Esophagus squamous epithelium (tissue), 5 donors: ENCODE measurements around the gene BRAF. TPM values are rescaled to one million over a fixed set of nuclear protein-coding genes. Genes with fewer than 3 reads are reported as not detected.
"Not testable (repeated sequence)": the region's sequence is repeated elsewhere in the genome, so short reads cannot be mapped to it uniquely, and the experiment has no call there.

Experiments
- DNase-seq: peaks from one replicate; lab custom pipeline; 2025; lab: John Stamatoyannopoulos, UW
- H3K27ac ChIP-seq, 4 donors: fragments of 200-600 bp; sonication (generic); one replicate each; pipeline ENCODE4 v1.5.1; 2016 to 2019; ENCODE audit warnings: mild to moderate bottlenecking in 1 of 4
- H3K27me3 ChIP-seq, 4 donors: fragments of 200-600 bp; sonication (generic); 1 replicate in 3 of 4; 2 replicates in 1 of 4; pipeline versions ENCODE4 v1.5.1 to v1.6.0; 2017 to 2021; ENCODE audit warnings: antibody characterized with exemption in 1 of 4
- H3K36me3 ChIP-seq, 3 donors: fragments of 200-600 bp; sonication (generic); one replicate each; pipeline ENCODE4 v1.5.1; 2016 to 2019
- H3K4me1 ChIP-seq, 3 donors: fragments of 200-600 bp; sonication (generic); one replicate each; pipeline ENCODE4 v1.5.1; 2017 to 2019
- H3K4me3 ChIP-seq, 4 donors: fragments of 200-600 bp; sonication (generic); 1 replicate in 3 of 4; 2 replicates in 1 of 4; pipeline ENCODE4 v1.5.1; 2016 to 2019; ENCODE audit warnings: mild to moderate bottlenecking in 2 of 4, moderate library complexity in 1 of 4
- H3K9me3 ChIP-seq, 3 donors: fragments of 200-600 bp; sonication (generic); one replicate each; pipeline ENCODE4 v1.5.1; 2016 to 2019
- POLR2A ChIP-seq, 4 donors: fragments of 450-650 bp; IDR thresholded peaks; one replicate each; pipeline ENCODE4 v1.6.1; 2017; ENCODE audit warnings: antibody characterized with exemption in 4 of 4, mild to moderate bottlenecking in 4 of 4, moderate library complexity in 3 of 4
- WGBS, 2 donors: methylation state at CpG; one replicate each; pipeline ENCODE4 v1.1.5; 2018; 5-methylcytosine and 5-hydroxymethylcytosine counted together
- intact Hi-C: fragments of 100-400 bp; cut with DNase I; formaldehyde crosslinking; loops from one replicate; pipeline ENCODE4 v1.15.0; 2022
- total RNA-seq, 4 donors: library from RNA; depleted of rRNA; stranded (reverse); fragments of >200 nt; gene quantifications; one replicate each; pipeline ENCODE4 v1.1.0, GENCODE V29; 2016
- TF ChIP-seq, protein P1 (sequence below), 6 experiments: fragments of 450-650 bp in 4 of 6; fragments of 200-600 bp in 2 of 6; sonication (generic) in 2 of 6; IDR thresholded peaks; one replicate each; pipeline ENCODE4 v1.5.1; 2016 to 2019; ENCODE audit warnings: antibody characterized with exemption in 6 of 6, mild to moderate bottlenecking in 4 of 6, moderate library complexity in 4 of 6
- donor health status: DM: yes; HTN: yes; CAD: no.

BRAF gene
- total RNA-seq, 4 donors from 2014 or later, result 10.0 to 40.6 (median 20.6) TPM

DNA sequence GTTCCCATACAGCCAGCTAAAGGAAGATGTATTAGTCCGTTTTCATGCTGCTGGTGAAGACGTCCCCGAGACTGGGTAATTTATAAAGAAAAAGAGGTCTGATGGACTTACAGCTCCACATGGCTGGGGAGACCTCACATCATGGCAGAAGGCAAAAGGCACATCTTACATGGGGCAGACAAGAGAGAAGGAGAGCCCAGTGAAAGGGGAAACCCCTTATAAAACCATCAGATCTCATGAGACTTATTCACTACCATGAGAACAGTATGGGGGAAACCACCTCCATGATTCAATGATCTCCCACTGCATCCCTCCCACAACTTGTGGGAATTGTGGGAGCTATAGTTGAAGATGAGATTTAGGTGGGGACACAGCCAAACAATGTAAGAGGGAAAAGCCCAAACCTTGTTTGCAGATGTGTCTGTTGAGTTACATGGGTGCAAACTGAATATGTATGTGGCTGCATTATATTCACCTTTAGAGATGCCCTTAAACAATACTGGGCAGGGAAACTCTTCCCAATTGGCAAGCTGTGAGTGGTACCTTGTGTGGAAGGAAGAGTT, 13.1 kb upstream of the BRAF start:
- H3K27me3 ChIP-seq, result peaks cover 0 to 12% (median 0%) of the 10 kb centered on the region in 4 donors
- no peak overlapping the region for H3K27ac ChIP-seq
- TF ChIP-seq, protein P1, sequence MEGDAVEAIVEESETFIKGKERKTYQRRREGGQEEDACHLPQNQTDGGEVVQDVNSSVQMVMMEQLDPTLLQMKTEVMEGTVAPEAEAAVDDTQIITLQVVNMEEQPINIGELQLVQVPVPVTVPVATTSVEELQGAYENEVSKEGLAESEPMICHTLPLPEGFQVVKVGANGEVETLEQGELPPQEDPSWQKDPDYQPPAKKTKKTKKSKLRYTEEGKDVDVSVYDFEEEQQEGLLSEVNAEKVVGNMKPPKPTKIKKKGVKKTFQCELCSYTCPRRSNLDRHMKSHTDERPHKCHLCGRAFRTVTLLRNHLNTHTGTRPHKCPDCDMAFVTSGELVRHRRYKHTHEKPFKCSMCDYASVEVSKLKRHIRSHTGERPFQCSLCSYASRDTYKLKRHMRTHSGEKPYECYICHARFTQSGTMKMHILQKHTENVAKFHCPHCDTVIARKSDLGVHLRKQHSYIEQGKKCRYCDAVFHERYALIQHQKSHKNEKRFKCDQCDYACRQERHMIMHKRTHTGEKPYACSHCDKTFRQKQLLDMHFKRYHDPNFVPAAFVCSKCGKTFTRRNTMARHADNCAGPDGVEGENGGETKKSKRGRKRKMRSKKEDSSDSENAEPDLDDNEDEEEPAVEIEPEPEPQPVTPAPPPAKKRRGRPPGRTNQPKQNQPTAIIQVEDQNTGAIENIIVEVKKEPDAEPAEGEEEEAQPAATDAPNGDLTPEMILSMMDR (IDR thresholded peaks at IDR 0.05), result no peak
- TF ChIP-seq POLR2A (IDR thresholded peaks at IDR 0.05), result no peak
- DNase-seq, result no peak
- no peak overlapping the region for H3K4me3 ChIP-seq
- intact Hi-C loops, result no loop called here
- 69 to 100% methylated on average over 3 of the region's 3 CpGs for WGBS, 2 donors
- no peaks in the 10 kb centered on the region for H3K36me3 ChIP-seq
- no peaks in the 10 kb centered on the region for H3K4me1 ChIP-seq
- H3K9me3 ChIP-seq, result no peaks in the 10 kb centered on the region

DNA sequence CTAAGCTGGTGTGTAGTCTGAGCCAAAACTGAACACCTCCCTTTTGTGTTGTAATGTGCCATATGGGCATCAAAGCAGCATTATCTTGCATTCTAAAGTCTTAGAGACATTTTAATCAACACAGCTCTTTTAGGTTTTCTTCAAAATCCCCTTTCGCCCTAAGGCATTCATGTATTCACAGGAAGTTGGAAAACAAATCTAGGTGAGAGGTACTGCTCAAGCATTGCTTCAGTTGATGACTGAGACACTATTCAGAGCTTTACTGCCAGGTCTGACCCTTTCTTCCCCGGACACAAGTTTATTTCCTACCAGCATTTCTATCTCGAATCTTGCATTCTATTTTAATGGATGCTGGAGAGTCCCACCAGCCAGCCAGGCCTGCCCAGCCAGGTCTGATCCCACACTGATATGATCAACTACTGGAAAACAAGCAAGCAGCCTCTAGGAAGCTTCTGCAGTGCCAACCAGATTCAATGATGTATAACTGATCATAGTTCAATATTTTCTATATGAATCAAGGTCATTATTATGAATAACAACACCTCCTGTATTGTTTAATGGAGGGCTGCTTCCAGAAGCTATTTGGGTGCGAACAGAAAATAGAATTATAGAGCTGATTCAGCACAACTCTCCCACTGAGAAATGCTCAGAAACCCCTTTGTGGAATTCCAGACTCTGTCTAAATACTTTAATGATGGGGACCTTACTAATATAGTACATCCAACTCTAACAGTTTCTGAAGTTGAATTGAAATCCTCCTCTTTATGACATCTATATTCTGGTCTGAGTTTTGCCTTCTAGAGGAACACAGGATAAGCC, 4.0 kb upstream of the BRAF start:
- no peak overlapping the region for H3K4me3 ChIP-seq
- TF ChIP-seq, protein P1 (IDR thresholded peaks at IDR 0.05), result no peak
- no peak for TF ChIP-seq POLR2A (IDR thresholded peaks at IDR 0.05)
- no peaks in the 10 kb centered on the region for H3K9me3 ChIP-seq
- peaks cover 0 to 14% (median 4%) of the 10 kb centered on the region in 3 donors for H3K4me1 ChIP-seq
- intact Hi-C loops, result no loop called here
- H3K36me3 ChIP-seq, result no peaks in the 10 kb centered on the region
- 63 to 78% methylated on average over 4 of the region's 4 CpGs for WGBS, 2 donors
- DNase-seq, result no peak
- no peak overlapping the region for H3K27ac ChIP-seq
- H3K27me3 ChIP-seq, result peaks cover 0 to 8% (median 0%) of the 10 kb centered on the region in 4 donors

DNA sequence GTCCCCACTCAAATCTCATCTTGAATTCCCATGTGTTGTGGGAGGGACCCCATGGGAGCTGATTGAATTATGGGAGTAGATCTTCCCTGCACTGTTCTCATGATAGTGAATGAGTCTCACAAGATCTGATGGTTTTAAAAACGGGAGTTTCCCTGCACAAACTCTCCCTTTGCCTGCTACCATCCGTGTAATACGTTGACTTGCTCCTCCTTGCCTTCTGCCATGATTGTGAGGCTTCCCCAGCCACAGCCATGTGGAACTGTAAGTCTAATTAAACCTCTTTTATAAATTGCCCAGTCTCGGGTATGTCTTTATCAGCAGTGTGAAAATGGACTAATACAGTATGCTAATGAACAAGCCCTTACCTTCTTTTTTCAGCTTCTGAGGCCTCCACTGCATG, 3.2 kb upstream of the BRAF start:
- WGBS, 2 donors, result 79 to 80% methylated on average over 4 of the region's 4 CpGs
- H3K27me3 ChIP-seq, H3K9me3 ChIP-seq, intact Hi-C loops, H3K36me3 ChIP-seq, DNase-seq, H3K27ac ChIP-seq, H3K4me3 ChIP-seq: not testable (repeated sequence)
- peaks cover 0 to 21% (median 8%) of the 10 kb centered on the region in 3 donors for H3K4me1 ChIP-seq

DNA sequence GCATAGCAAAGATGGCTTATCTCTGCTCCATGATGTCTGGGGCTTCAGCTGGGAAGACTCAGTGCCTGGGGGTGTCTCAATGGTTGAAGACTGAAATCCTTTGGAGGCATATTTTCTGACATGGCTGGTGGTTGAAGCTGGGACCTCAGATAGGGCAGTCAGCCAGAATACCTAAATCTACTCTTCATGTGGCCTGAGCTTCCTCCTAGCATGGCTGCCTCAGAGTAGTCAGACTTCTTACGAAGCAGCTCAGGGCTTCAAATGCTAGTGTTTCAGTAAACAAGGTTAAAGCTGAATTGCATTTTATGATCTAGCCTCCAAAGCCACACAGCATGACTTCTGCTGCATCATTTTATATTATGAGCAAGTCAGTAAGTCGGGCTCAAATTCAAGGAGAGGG, 2.6 kb upstream of the BRAF start:
- intact Hi-C loops, result no loop called here
- Histone ChIP-seq H3K27ac (no peak overlapping the region), H3K27me3 (no peaks in the 10 kb centered on the region), H3K36me3 (no peaks in the 10 kb centered on the region), H3K9me3 (no peaks in the 10 kb centered on the region), H3K4me3 (no peak overlapping the region), H3K4me1 (peaks cover 0 to 27% (median 14%) of the 10 kb centered on the region in 3 donors)
- TF ChIP-seq, protein P1 (IDR thresholded peaks at IDR 0.05), result no peak
- TF ChIP-seq POLR2A (IDR thresholded peaks at IDR 0.05), result no peak
- no peak for DNase-seq
- WGBS, 2 donors, result 93 to 100% methylated on average over 2 of the region's 2 CpGs

DNA sequence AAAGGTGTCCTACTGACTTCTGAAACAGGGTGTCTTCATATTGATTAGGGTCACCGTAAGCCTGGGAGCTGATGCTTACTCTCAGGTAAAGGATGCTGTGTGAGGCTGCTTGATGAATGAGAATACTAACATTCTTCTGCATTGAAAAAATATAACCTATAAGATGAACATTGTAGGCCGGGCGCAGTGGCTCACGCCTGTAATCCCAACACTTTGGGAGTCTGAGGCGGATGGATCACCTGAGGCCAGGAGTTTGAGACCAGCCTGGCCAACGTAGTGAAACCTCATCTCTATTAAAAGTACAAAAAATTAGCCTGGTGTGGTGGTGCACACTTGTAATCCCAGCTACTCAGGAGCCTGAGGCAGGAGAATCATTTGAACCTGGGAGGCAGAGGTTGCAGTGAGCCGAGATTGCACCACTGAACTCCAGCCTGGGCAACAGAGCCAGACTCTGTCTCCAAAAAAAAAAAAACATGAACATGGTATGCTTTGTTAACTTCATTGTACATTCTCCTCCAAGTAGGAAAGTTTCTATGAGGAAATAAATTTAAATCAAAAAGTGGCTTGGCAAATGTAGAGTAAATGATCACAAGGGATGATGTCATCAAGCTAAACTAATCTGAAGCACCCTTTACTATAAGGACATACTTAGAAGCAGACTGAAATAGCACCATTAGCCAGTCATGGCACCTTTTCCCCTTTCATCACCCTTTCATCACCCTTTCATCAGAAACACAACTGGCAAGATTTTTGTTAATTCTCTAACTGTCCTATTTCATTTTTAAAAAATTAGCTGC, 1.5 kb upstream of the BRAF start:
- H3K4me1 ChIP-seq, result peaks cover 0 to 36% (median 17%) of the 10 kb centered on the region in 3 donors
- no peaks in the 10 kb centered on the region for H3K36me3 ChIP-seq
- TF ChIP-seq, protein P1 (IDR thresholded peaks at IDR 0.05), result no peak
- TF ChIP-seq POLR2A (IDR thresholded peaks at IDR 0.05), result no peak
- WGBS, 2 donors, result 89 to 95% methylated on average over 7 of the region's 7 CpGs
- H3K27ac ChIP-seq, result no peak overlapping the region
- DNase-seq, result no peak
- intact Hi-C loops, result no loop called here
- H3K4me3 ChIP-seq, result no peak overlapping the region
- no peaks in the 10 kb centered on the region for H3K9me3 ChIP-seq
- H3K27me3 ChIP-seq, result no peaks in the 10 kb centered on the region
